ENCODE results near the gene TMEM222.

Gene TMEM222

DNA sequence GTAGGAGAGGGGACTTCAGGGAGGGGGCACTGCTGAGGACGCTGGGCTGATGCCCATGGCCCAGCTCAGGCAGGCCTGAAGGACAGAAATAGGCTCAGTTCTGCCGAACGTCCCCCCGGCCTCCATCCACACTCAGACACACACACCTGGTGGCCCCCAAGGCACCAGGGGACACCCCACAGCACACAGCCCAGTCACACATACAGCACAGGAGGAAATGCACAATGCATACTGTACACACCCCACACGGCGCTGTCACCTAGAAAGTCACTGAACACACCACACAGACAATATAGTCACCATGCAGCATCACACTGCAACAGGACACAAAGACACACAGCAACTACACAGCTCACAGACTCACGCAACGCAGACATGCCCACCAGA is 20.4 kb downstream of the TMEM222 start:
- no peak for DNase-seq (ENCODE audit: low read depth in 2 of 2)

- peak; percentile 44 to 60 for DNase-seq (ENCODE audit: low read depth in 2 of 2)
Observed at GRCh38 chr1:27342778-27343638, 21.0 kb downstream of the TMEM222 start.

DNA sequence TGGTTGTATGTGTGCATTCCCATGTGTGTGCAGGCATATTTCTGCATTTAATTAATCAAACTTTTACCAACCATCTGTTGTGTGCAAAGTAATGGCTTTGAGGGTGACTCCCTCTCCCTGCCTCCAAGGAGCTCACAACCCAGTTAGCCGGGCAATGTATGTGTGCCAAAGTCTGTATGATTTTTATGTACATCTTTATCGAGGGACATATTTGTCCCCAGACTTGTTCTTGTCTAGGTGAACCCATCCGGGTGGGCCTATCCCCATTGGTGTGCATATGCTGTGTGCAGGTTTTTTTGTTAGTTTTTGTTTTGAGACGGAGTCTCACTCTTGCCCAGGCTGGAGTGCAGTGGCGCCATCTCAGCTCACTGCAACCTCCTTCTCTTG is 21.7 kb downstream of the TMEM222 start:
- DNase-seq (ENCODE audit: low read depth in 2 of 2) = no peak

DNA sequence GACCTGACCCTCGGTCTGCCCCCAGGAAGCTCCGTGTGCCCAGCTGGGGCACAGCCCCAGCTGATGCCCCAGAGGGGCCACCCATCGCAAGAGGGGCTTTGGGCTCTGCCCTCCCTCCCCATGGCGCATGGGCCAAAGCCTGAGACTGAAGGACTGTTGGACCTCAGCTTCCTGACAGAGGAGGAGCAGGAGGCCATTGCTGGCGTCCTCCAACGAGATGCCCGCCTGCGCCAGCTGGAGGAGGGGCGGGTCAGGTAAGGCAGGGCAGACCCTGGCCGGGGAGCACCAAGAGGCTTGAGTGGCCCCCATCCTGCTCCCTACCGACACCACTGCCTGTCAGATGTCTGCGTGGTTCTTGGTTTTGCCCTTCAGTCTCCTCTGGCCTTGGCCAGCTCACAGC is 23.3 kb downstream of the TMEM222 start:
- no peak for DNase-seq (ENCODE audit: low read depth in 2 of 2)

GRCh38 chr1:27346357-27346756 is 24.4 kb downstream of the TMEM222 start:
- DNase-seq (ENCODE audit: low read depth in 2 of 2) = no peak

DNA sequence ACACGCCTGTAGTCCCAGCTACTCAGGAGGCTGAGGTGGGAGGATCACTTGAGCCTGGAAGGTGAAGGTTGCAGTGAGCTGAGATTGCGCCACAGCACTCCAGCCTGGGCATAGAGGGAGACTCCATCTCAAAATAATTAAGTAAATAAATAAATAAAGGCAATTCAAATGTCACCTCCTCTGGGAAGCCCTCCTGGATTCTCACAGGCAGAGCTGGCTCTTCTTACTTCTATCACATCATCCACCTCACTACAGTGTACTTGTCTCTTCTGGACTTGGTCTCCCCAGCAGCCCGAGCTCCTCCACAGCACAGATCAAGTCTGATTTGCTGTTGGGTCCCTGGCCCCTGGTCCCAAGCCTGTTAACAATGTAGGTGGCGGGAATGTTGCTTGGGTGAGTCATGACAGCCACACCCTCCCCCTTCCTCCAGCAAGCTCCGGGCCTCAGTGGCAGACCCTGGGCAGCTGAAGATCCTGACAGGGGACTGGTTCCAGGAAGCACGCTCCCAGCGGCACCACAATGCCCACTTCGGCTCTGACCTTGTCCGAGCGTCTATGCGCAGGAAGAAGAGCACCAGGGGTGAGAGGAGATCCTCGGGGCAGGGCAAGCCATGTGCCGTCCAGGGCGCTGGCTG is 25.1 kb downstream of the TMEM222 start:
- no peak for DNase-seq (ENCODE audit: low read depth in 2 of 2)

GRCh38 chr1:27348861-27349783 is 27.2 kb downstream of the TMEM222 start:
- no peak for DNase-seq (ENCODE audit: low read depth in 2 of 2)

- no peak for DNase-seq (ENCODE audit: low read depth in 2 of 2)
Observed at GRCh38 chr1:27349784-27350662, 28.1 kb downstream of the TMEM222 start.

GRCh38 chr1:27350663-27351540 is 28.9 kb downstream of the TMEM222 start:
- no peak for DNase-seq (ENCODE audit: low read depth in 2 of 2)

DNA sequence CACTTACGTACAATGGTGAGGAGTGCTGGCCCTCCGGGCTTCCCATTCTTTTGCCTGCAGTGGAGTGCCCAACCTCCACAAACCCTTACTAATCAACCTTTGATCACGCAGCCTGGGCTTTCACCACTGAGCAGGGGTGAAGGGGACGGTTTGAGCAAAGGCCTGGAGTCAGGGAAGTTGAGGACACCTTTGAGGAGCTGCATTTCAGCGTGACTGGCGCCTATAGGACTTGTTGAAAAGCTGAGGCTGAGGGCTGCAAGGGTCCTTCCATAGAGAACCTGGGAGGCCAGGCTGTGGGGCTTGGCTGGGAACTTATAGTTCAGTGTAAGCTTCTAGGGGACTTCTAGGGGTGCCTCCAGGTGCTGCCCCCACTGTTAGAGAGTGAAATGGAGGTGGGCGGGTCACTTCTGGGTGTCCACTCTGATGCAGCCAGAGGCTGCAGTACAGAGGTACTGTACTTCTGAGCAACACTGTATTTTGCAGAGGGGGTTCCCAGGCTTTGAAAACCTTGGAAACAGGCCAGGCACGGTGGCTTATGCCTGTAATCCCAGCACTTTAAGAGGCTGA is 29.7 kb downstream of the TMEM222 start:
- DNase-seq (ENCODE audit: low read depth in 2 of 2) = no peak

GRCh38 chr1:27353166-27353565 is 31.2 kb downstream of the TMEM222 start:
- no peak for DNase-seq (ENCODE audit: low read depth in 2 of 2)

DNA sequence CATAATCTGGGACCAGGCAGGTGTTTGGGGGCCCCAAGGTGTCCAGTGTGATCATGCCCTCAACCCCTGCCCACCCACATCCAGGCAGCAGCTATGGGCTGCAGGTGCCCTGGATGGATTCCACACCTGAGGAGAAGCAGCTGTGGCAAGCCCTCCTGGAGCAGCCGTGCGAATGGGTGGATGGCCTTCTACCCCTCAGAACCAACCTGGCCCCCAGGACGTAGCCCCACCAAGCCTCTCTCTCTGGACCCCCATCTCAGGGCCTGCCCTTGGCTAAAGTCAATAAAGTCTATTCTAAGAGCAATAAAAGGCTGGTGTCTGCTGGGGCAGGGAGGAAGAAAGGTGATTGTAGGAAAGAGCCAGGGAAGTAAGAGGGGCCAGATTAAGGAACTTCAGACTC is 31.7 kb downstream of the TMEM222 start:
- no peak for DNase-seq (ENCODE audit: low read depth in 2 of 2)

DNA sequence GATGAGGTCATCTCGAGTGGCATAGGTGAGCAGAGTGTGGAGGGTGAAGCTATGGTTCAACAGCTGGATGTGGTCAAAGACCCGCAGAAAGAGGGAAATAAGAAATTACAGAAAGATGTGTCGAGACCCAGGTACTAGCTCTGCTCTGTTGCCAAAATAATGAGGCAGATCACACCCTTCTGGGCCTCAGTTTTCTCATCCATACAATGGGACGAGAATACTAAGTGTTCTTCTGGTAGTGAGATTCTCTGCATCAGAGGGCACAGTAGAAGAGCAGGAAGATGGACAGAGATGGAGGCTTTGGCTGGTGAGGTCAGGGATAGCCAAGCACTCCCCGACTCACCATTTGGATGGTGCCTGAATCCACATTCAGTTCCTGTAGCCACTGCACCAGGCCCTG is 33.7 kb downstream of the TMEM222 start:
- no peak for DNase-seq (ENCODE audit: low read depth in 2 of 2)

DNA sequence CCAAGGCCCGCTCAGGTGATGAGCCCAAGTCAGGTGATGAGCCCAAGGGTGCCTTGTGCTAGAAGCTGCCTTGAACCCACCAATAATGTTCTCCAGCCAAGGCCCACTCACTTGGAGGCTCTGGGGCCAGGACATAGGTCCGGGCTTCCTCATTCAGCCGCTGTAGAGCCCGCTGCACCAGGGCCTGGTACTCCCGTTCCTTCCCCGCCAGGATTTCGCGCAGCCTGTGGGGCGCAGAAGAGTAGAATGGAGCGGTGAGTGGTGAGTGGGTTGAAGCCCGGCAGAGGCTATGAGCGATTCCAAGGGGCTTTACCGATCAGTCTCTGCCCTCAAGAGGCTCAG is 34.3 kb downstream of the TMEM222 start:
- no peak for DNase-seq (ENCODE audit: low read depth in 2 of 2)

DNA sequence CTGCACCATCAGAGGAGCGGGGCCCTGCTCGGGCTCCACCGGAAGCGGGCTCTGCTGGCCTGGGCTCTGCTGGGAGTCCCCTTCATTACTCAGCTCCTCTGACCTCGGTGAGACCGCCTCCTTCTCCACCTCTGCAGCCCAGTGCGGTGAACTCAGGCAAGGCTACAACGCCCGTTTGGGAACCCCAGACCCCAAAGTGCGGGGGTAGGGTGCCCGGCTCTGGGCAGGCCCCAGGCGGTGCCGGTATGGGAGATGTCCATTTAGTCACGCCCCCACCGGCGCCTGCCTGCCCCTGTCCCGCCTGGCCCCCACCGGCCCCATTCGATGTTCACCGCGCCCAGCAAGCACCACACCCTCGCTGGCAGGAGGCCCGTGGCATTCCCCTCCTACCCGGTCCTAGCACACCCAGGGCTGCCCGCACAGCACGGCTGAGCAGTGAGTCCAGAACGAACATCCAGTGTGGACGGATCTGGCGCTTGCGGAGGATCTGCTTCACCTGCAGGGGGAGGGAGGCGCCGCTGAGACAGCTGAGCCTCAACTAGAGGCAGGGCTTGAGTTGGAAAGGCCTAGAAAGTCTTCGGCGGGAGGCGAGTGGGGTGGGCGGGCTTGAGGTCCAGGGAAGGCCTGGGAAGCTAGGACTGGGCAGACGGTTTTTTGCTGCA is 34.8 kb downstream of the TMEM222 start:
- DNase-seq (ENCODE audit: low read depth in 2 of 2) = no peak

GRCh38 chr1:27357281-27358037 is 35.5 kb downstream of the TMEM222 start:
- DNase-seq (ENCODE audit: low read depth in 2 of 2) = peak; percentile 68 to 71

DNA sequence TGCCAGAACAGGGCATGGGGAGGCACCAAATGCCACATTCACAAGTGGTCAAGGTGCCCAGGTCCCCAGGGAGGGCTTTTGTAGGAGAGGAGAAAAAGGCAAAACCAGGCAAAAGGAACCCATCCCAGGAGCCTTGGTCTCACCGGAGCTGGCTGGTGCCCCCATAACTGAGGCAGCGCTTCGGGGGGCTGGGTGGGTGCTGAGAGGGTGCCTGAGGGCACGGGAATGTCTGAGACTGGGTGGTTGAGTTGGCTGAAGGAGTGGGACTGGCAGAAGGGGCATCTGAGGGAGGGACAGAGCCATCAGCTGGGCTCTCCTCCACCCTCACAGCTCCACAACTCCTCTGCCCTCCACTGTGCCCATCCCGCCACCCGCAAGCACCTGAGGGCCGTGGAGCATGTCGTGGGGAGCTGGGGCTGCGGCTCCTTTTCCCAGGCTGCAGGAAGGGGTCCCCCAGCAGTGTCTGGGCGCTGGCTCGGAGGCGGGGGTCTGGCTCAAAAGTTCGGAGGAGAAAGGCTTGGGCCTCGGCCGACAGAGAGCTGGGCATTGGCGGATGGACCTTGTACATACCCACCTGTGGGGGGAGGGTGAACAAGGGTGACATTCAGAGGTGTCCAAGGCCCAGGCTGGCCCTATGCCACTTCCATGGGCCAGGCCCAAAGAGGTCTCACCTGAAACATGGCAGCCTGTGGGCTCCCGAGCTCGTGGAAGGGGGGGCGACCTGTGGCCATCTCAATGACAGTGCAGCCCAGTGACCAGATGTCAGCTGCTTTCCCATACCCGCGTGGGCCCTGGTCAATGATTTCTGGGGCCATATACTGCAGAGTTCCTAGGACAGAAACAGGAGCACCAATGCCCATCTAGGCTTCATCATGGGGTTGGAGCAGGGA is 36.3 kb downstream of the TMEM222 start:
- no peak for DNase-seq (ENCODE audit: low read depth in 2 of 2)

- no peak for DNase-seq (ENCODE audit: low read depth in 2 of 2)
Observed at GRCh38 chr1:27358928-27359313, 37.0 kb downstream of the TMEM222 start.
